NB4 (cell line): ENCODE measurements around the gene MTMR11.

ENCODE experiments used
- DNase-seq: peaks from one replicate; pipeline ENCODE4 v3.0.0; 2010; ENCODE audit warnings: low read depth
- H3K4me3 ChIP-seq: one replicate; pipeline ENCODE4 v1.5.1; 2011; ENCODE audit warnings: mild to moderate bottlenecking, low read depth, low read length, moderate library complexity
- MYC ChIP-seq: IDR thresholded peaks from 2 replicates; pipeline ENCODE4 v1.6.1; 2011; ENCODE audit warnings: low read depth, low read length
- POLR2A ChIP-seq: IDR thresholded peaks from 2 replicates; pipeline ENCODE4 v1.6.1; 2011; ENCODE audit warnings: mild to moderate bottlenecking; ENCODE audit not compliant: insufficient read length; ENCODE audit errors: extremely low read depth
- TF ChIP-seq, protein P1 (sequence below): IDR thresholded peaks from 2 replicates; pipeline ENCODE4 v1.6.1; 2011; ENCODE audit warnings: low read depth, low read length
- TF ChIP-seq, protein P2 (sequence below): IDR thresholded peaks from one replicate; pipeline ENCODE4 v1.5.1; 2012; ENCODE audit warnings: low read depth, low read length

MTMR11 gene

GRCh38 chr1:149936170-149936991, at the start of gene MTMR11:
TSS of gene MTMR11 (minus strand) at chr1:149936879. CDS start at chr1:149936647, 232 bp downstream.
- TF ChIP-seq MYC (no peak), POLR2A (no peak)
- TF ChIP-seq, protein P1, sequence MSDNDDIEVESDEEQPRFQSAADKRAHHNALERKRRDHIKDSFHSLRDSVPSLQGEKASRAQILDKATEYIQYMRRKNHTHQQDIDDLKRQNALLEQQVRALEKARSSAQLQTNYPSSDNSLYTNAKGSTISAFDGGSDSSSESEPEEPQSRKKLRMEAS: no peak
- TF ChIP-seq, protein P2, sequence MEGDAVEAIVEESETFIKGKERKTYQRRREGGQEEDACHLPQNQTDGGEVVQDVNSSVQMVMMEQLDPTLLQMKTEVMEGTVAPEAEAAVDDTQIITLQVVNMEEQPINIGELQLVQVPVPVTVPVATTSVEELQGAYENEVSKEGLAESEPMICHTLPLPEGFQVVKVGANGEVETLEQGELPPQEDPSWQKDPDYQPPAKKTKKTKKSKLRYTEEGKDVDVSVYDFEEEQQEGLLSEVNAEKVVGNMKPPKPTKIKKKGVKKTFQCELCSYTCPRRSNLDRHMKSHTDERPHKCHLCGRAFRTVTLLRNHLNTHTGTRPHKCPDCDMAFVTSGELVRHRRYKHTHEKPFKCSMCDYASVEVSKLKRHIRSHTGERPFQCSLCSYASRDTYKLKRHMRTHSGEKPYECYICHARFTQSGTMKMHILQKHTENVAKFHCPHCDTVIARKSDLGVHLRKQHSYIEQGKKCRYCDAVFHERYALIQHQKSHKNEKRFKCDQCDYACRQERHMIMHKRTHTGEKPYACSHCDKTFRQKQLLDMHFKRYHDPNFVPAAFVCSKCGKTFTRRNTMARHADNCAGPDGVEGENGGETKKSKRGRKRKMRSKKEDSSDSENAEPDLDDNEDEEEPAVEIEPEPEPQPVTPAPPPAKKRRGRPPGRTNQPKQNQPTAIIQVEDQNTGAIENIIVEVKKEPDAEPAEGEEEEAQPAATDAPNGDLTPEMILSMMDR: no peak
- no peak for DNase-seq
- H3K4me3 ChIP-seq: no peak within 1 kb of the TSS

- TF ChIP-seq, protein P1: no peak
- TF ChIP-seq, protein P2: no peak
- no peak for TF ChIP-seq MYC
- no peak for TF ChIP-seq POLR2A
- H3K4me3 ChIP-seq: no peak overlapping the region
- DNase-seq: no peak
These were observed 43.4 kb upstream of the MTMR11 start for GRCh38 chr1:149979972-149980540.

GRCh38 chr1:149979245-149979971, 42.7 kb upstream of the MTMR11 start:
- TF ChIP-seq MYC (no peak), POLR2A (no peak)
- TF ChIP-seq, protein P1: no peak
- TF ChIP-seq, protein P2: no peak
- no peak for DNase-seq
- no peak overlapping the region for H3K4me3 ChIP-seq

DNA sequence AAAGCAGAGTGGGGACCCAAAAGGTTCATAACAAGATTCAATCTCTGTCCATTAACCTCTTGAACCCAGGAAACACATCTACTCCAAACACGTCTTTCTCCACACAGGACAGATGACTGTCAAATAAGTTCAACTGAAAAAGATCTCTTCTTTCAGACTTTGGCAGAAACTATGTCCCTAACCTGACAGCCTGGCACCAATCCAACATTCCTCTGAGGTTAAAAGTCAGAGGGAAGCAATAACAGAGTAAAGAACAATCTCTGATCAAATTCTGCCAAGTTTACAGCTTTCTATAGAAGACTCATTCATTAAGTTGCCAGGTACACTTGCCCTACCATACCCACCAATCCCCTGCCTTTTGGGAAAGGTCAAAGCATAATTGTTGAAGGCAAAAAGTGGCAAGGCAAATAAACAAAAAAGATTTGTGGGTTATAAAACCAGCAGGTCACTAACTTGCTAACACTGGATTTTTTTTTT, 41.9 kb upstream of the MTMR11 start:
- no peak for DNase-seq
- TF ChIP-seq, protein P2: no peak
- TF ChIP-seq MYC: no peak
- no peak for TF ChIP-seq POLR2A
- TF ChIP-seq, protein P1: no peak
- no peak overlapping the region for H3K4me3 ChIP-seq

DNA sequence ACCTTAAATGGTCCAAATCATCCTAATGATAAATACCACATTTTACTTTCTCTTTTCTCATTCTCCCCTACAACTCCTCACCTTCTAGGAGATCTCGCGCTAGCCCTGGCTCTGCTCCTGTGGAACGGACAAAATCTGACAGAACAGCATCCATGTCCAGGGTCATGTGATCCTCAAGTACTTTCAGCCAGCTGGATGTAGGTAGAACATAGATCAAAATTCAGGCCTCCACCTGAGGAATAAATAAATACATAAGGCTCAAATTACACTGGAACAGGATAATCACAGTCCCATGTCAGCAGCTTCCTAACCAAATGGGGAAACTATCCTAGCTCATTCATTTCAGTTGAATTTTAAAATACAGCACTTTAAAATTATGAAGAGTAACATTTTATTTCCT, 40.7 kb upstream of the MTMR11 start:
- TF ChIP-seq, protein P2: no peak
- TF ChIP-seq POLR2A (no peak), MYC (no peak)
- TF ChIP-seq, protein P1: no peak
- no peak overlapping the region for H3K4me3 ChIP-seq
- no peak for DNase-seq
